WTC11 (cell line): ENCODE measurements around the gene MAP3K5. TPM values are rescaled to one million over a fixed set of nuclear protein-coding genes. Genes with fewer than 3 reads are reported as not detected.

ENCODE experiments used
- ATAC-seq: fragments of 200-7000 bp; cut with Tn5 transposase; 2 replicates; pipeline ENCODE4 v1.10.0; 2021; ENCODE audit warnings: mild to moderate bottlenecking, moderate library complexity
- CTCF ChIA-PET: fragments of 300-600 bp; sonication (Branson Sonifier 250); formaldehyde crosslinking; loops from one replicate; lab custom pipeline; 2021; ENCODE audit warnings: antibody characterized with exemption; lab: Charles Lee
- POLR2A ChIA-PET: fragments of 350-600 bp; sonication (Branson Sonifier 250); formaldehyde crosslinking; loops from one replicate; lab custom pipeline; 2021; ENCODE audit warnings: antibody characterized with exemption; lab: Charles Lee
- DNase-seq: peaks from one replicate; pipeline ENCODE4 v3.0.0; 2021; ENCODE audit warnings: low spot score
- H3K27ac Mint-ChIP-seq: 2 replicates; pipeline ENCODE4 v1.8.0; 2021; ENCODE audit warnings: mixed read lengths
- H3K27me3 Mint-ChIP-seq: 2 replicates; pipeline ENCODE4 v1.8.0; 2021; ENCODE audit warnings: low read depth, mild to moderate bottlenecking, moderate library complexity, mixed read lengths
- H3K36me3 Mint-ChIP-seq: 2 replicates; pipeline ENCODE4 v1.8.0; 2021; ENCODE audit warnings: mixed read lengths
- H3K4me1 Mint-ChIP-seq: 2 replicates; pipeline ENCODE4 v1.8.0; 2022; ENCODE audit warnings: mixed read lengths
- H3K4me3 Mint-ChIP-seq: 2 replicates; pipeline ENCODE4 v1.8.0; 2021; ENCODE audit warnings: mild to moderate bottlenecking, moderate library complexity, mixed read lengths
- H3K9me3 Mint-ChIP-seq: 2 replicates; pipeline ENCODE4 v1.8.0; 2021; ENCODE audit warnings: mixed read lengths
- AFF4 ChIP-seq: sonication (generic); formaldehyde crosslinking; IDR thresholded peaks from 2 replicates; pipeline ENCODE4 v1.8.1; 2023; ENCODE audit warnings: mild to moderate bottlenecking, missing genetic modification reagents, borderline replicate concordance
- ATF6 ChIP-seq: sonication (generic); formaldehyde crosslinking; IDR thresholded peaks from 2 replicates; pipeline ENCODE4 v1.8.1; 2023; ENCODE audit warnings: mild to moderate bottlenecking, missing genetic modification reagents
- E2F1 ChIP-seq: sonication (generic); formaldehyde crosslinking; IDR thresholded peaks from 2 replicates; pipeline ENCODE4 v1.8.0; 2022; ENCODE audit warnings: mild to moderate bottlenecking, missing genetic modification reagents
- E2F4 ChIP-seq: sonication (generic); formaldehyde crosslinking; IDR thresholded peaks from 2 replicates; pipeline ENCODE4 v1.8.1; 2022; ENCODE audit warnings: low read depth, mild to moderate bottlenecking, moderate library complexity, missing genetic modification reagents, borderline replicate concordance
- EMX1 ChIP-seq: fragments of 250-450 bp; sonication (Bioruptor Pico); IDR thresholded peaks from 2 replicates; pipeline ENCODE4 v1.8.0; 2021; ENCODE audit warnings: mild to moderate bottlenecking
- FOXP4 ChIP-seq: sonication (generic); formaldehyde crosslinking; IDR thresholded peaks from 2 replicates; pipeline ENCODE4 v1.8.0; 2022; ENCODE audit warnings: mild to moderate bottlenecking, missing genetic modification reagents
- GABPB1 ChIP-seq: sonication (generic); formaldehyde crosslinking; IDR thresholded peaks from 2 replicates; pipeline ENCODE4 v1.8.1; 2023; ENCODE audit warnings: mild to moderate bottlenecking, missing genetic modification reagents
- MLX ChIP-seq: sonication (generic); formaldehyde crosslinking; IDR thresholded peaks from 2 replicates; pipeline ENCODE4 v1.8.1; 2023; ENCODE audit warnings: mild to moderate bottlenecking, missing genetic modification reagents, moderate library complexity
- MXD4 ChIP-seq: fragments of 250-450 bp; sonication (Bioruptor Pico); IDR thresholded peaks from 2 replicates; pipeline ENCODE4 v1.8.0; 2021; ENCODE audit warnings: mild to moderate bottlenecking, moderate library complexity, borderline replicate concordance
- RELA ChIP-seq: sonication (generic); formaldehyde crosslinking; IDR thresholded peaks from 2 replicates; pipeline ENCODE4 v1.8.1; 2022; ENCODE audit warnings: missing genetic modification reagents, mild to moderate bottlenecking, borderline replicate concordance
- SP1 ChIP-seq: sonication (generic); formaldehyde crosslinking; conservative IDR thresholded peaks from 2 replicates; pipeline ENCODE4 v1.8.1; 2022; ENCODE audit warnings: missing genetic modification reagents
- STAT6 ChIP-seq: sonication (generic); formaldehyde crosslinking; conservative IDR thresholded peaks from 2 replicates; pipeline ENCODE4 v1.8.1; 2023; ENCODE audit warnings: mild to moderate bottlenecking, low read depth, missing genetic modification reagents, moderate library complexity
- TCF7 ChIP-seq: sonication (generic); formaldehyde crosslinking; IDR thresholded peaks from 2 replicates; pipeline ENCODE4 v1.8.0; 2022; ENCODE audit warnings: mild to moderate bottlenecking, low read depth, missing genetic modification reagents, moderate library complexity
- TEAD1 ChIP-seq: sonication (generic); formaldehyde crosslinking; IDR thresholded peaks from 2 replicates; pipeline ENCODE4 v1.8.0; 2022; ENCODE audit warnings: mild to moderate bottlenecking, missing genetic modification reagents
- ZMAT4 ChIP-seq: fragments of 250-450 bp; sonication (Bioruptor Pico); IDR thresholded peaks from 2 replicates; pipeline ENCODE4 v1.9.0; 2021; ENCODE audit warnings: mild to moderate bottlenecking
- ZNF138 ChIP-seq: sonication (generic); formaldehyde crosslinking; conservative IDR thresholded peaks from 2 replicates; pipeline ENCODE4 v1.8.1; 2022; ENCODE audit warnings: mild to moderate bottlenecking, moderate library complexity, missing genetic modification reagents
- ZNF423 ChIP-seq: fragments of 250-450 bp; sonication (Bioruptor Pico); IDR thresholded peaks from 2 replicates; pipeline ENCODE4 v2.1.2; 2022; ENCODE audit warnings: mild to moderate bottlenecking, moderate library complexity
- ZNF512 ChIP-seq: sonication (generic); formaldehyde crosslinking; IDR thresholded peaks from 2 replicates; pipeline ENCODE4 v1.8.1; 2022; ENCODE audit warnings: missing genetic modification reagents, borderline replicate concordance
- total RNA-seq: library from RNA; stranded (reverse); gene quantifications from 3 replicates; pipeline ENCODE4 v1.2.3, GENCODE V29; 2021

The MAP3K5 gene
- total RNA-seq, 1 experiment from 2014 or later, result 1.6 TPM

- Mint-ChIP-seq H3K36me3 (no peaks in the 10 kb centered on the region), H3K27ac (no peak overlapping the region), H3K4me1 (peaks cover 8% of the 10 kb centered on the region), H3K4me3 (no peak overlapping the region), H3K27me3 (no peaks in the 10 kb centered on the region), H3K9me3 (no peaks in the 10 kb centered on the region)
- ATAC-seq (no peak), DNase-seq (no peak)
- ChIA-PET POLR2A (no interaction called here), CTCF (interaction anchor here (0.7 to 1.4 kb wide), 2 partner anchors 19 to 25 kb away, joined by 3 read pairs; partner anchors contain the start of gene MAP3K5)
- TF ChIP-seq ATF6 (CRISPR knock-in tag) (no peak), GABPB1 (CRISPR knock-in tag) (no peak), E2F1 (CRISPR knock-in tag) (no peak), AFF4 (CRISPR knock-in tag) (no peak), MLX (CRISPR knock-in tag) (no peak), ZMAT4 (CRISPR knock-in tag) (no peak), ZNF138 (CRISPR knock-in tag) (no peak), EMX1 (no peak), RELA (CRISPR knock-in tag) (no peak), SP1 (no peak), STAT6 (no peak), ZNF423 (no peak), E2F4 (no peak), ZNF512 (no peak), FOXP4 (CRISPR knock-in tag) (no peak), TCF7 (CRISPR knock-in tag) (no peak), TEAD1 (CRISPR knock-in tag) (no peak), MXD4 (CRISPR knock-in tag) (no peak)
Observed at GRCh38 chr6:136767570-136768309, 24.5 kb downstream of the MAP3K5 start.
